Body of pancreas (tissue), 4 donors: ENCODE measurements around the gene AKAP7. TPM values are rescaled to one million over a fixed set of nuclear protein-coding genes. Genes with fewer than 3 reads are reported as not detected.
"Not testable (repeated sequence)": the region's sequence is repeated elsewhere in the genome, so short reads cannot be mapped to it uniquely, and the experiment has no call there.

Source experiments
- ATAC-seq: fragments of 150-250 bp; one replicate; pipeline ENCODE4 v1.9.1; 2016
- DNase-seq, 4 donors: peaks; one replicate each; pipeline ENCODE4 v3.0.0-alpha.2; 2019
- H3K27ac ChIP-seq, 4 donors: fragments of 200-600 bp; sonication (generic); 1 replicate in 3 of 4; 2 replicates in 1 of 4; pipeline versions ENCODE4 v1.5.1 to v1.6.1; 2016 to 2019; ENCODE audit warnings: mild to moderate bottlenecking in 1 of 4, mixed read lengths in 1 of 4, moderate library complexity in 1 of 4
- H3K27me3 ChIP-seq, 2 donors: fragments of 200-600 bp; sonication (generic); one replicate each; pipeline ENCODE4 v1.6.0; 2016; ENCODE audit warnings: mild to moderate bottlenecking in 1 of 2
- H3K36me3 ChIP-seq, 2 donors: fragments of 200-600 bp; sonication (generic); replicated peaks in 1 of 2; 2 replicates each; pipeline ENCODE4 v1.5.1; 2016; ENCODE audit warnings: low read depth in 2 of 2; ENCODE audit not compliant: insufficient read depth in 1 of 2
- H3K4me1 ChIP-seq: fragments of 200-600 bp; sonication (generic); one replicate; pipeline ENCODE4 v1.6.0; 2016
- H3K4me3 ChIP-seq, 2 donors: fragments of 200-600 bp; sonication (generic); 1 replicate in 1 of 2; 2 replicates in 1 of 2; pipeline ENCODE4 v1.5.1; 2016 to 2019
- H3K9me3 ChIP-seq, 3 donors: fragments of 200-600 bp; sonication (generic); 1 replicate in 2 of 3; 2 replicates in 1 of 3; pipeline ENCODE4 v1.5.1; 2016
- POLR2A ChIP-seq, 3 donors: fragments of 450-650 bp; IDR thresholded peaks; one replicate each; pipeline ENCODE4 v1.6.1; 2016; ENCODE audit warnings: antibody characterized with exemption in 3 of 3, mild to moderate bottlenecking in 2 of 3
- WGBS, 2 donors: methylation state at CpG; one replicate each; pipeline ENCODE4 v1.1.5; 2017; 5-methylcytosine and 5-hydroxymethylcytosine counted together
- intact Hi-C: fragments of 100-400 bp; cut with DNase I; formaldehyde crosslinking; loops from one replicate; pipeline ENCODE4 v1.15.1; 2023
- total RNA-seq, 2 donors: library from RNA; depleted of rRNA; stranded (reverse); fragments of >200 nt; gene quantifications; one replicate each; pipeline ENCODE4 v1.1.0, GENCODE V29; 2016
- TF ChIP-seq, protein P1 (sequence below), 7 experiments: fragments of 450-650 bp in 4 of 7; fragments of 200-600 bp in 3 of 7; sonication (generic) in 3 of 7; IDR thresholded peaks; one replicate each; pipeline ENCODE4 v1.5.1; 2016 to 2019; ENCODE audit warnings: antibody characterized with exemption in 7 of 7

Gene AKAP7
- total RNA-seq, result 10 to 100 TPM; 57.6 to 66.9 TPM

DNA sequence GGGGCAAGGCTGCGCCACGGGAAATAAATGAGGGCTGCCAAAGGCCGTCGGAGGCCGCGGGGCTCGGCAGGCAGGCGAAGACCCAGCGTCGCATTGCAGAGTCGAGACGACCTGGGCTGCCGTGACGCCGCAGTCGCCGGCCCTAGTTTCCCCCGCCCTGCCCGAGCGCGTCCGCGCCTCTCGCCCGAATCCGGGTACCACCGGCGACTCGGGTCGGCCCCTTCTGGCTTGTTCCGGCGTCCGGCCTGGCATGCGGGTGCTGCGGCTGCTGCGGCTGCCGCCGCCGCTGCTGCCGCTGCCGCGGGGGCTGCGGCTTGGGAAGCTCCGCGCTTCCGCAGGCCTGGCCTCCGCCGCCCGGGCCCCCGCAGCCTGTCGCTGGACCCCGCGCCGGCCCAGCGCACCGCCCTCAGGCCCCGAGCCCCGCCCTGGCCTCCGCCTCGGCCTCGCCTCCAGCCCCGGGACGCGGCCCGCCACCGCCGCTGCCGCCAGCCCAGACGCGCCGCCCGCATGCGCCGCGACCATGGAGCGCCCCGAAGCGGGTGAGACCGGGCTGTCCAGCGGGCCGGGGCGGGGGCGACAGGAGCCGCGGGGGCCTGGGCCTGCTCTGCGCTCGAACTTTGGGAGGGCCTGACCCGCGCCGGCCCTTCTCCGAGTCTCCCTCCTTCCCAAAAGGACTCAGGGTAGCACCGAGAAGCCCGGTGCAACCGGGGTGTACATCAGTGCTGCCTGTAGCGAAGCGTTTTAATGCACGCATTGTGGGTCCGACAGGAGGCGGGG is at the start of gene AKAP7:
Gene AKAP7, plus strand, starts transcription at position 224 of the 777 bp plus-strand sequence. Its CDS starts 297 bp downstream, at position 521.
- peak; percentile 71 to 82 (median 76) for DNase-seq
- intact Hi-C loops, result no loop called here
- Histone ChIP-seq H3K36me3 (no peaks in the 10 kb centered on the region), H3K9me3 (no peaks in the 10 kb centered on the region), H3K27ac (peak within 1 kb of the TSS; percentile 75 to 89 (median 84)), H3K27me3 (no peaks in the 10 kb centered on the region), H3K4me1 (peaks cover 7% of the 10 kb centered on the region), H3K4me3 (peak within 1 kb of the TSS; percentile 50 to 55)
- peak; percentile 87 for ATAC-seq
- TF ChIP-seq POLR2A (IDR thresholded peaks at IDR 0.05), result peak; percentile 45 to 65 (median 64)
- TF ChIP-seq, protein P1, sequence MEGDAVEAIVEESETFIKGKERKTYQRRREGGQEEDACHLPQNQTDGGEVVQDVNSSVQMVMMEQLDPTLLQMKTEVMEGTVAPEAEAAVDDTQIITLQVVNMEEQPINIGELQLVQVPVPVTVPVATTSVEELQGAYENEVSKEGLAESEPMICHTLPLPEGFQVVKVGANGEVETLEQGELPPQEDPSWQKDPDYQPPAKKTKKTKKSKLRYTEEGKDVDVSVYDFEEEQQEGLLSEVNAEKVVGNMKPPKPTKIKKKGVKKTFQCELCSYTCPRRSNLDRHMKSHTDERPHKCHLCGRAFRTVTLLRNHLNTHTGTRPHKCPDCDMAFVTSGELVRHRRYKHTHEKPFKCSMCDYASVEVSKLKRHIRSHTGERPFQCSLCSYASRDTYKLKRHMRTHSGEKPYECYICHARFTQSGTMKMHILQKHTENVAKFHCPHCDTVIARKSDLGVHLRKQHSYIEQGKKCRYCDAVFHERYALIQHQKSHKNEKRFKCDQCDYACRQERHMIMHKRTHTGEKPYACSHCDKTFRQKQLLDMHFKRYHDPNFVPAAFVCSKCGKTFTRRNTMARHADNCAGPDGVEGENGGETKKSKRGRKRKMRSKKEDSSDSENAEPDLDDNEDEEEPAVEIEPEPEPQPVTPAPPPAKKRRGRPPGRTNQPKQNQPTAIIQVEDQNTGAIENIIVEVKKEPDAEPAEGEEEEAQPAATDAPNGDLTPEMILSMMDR (IDR thresholded peaks at IDR 0.05), result no peak
- WGBS, 2 donors, result 0% methylated on average over 28 to 98 of the region's 99 CpGs

DNA sequence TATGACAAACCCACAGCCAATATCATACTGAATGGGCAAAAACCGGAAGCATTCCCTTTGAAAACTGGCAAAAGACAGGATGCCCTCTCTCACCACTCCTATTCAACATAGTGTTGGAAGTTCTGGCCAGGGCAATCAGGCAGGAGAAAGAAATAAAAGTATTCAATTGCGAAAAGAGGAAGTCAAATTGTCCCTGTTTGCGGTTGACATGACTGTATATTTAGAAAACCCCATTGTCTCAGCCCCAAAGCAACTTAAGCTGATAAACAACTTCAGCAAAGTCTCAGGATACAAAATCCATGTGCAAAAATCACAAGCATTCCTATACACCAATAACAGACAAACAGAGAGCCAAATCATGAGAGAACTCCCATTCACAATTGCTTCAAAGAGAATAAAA is 44.9 kb upstream of the AKAP7 start:
- ATAC-seq, H3K27ac ChIP-seq, H3K27me3 ChIP-seq, DNase-seq, H3K4me1 ChIP-seq, H3K9me3 ChIP-seq, intact Hi-C loops, H3K4me3 ChIP-seq, H3K36me3 ChIP-seq: not testable (repeated sequence)
- WGBS, 2 donors, result 67 to 88% methylated on average over 3 of the region's 3 CpGs

DNA sequence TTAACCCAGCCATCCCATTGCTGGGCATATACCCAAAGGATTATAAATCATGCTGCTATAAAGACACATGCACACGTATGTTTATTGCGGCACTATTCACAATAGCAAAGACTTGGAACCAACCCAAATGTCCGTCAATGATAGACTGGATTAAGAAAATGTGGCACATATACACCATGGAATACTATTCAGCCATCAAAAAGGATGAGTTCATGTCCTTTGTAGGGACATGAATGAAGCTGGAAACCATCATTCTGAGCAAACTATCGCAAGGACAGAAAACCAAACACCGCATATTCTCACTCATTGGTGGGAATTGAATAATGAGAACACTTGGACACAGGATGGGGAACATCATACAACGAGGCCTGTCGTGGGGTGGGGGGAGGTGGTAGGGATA is 43.3 kb upstream of the AKAP7 start:
- H3K4me1 ChIP-seq, intact Hi-C loops, H3K27ac ChIP-seq, DNase-seq, H3K27me3 ChIP-seq, H3K9me3 ChIP-seq, H3K36me3 ChIP-seq, ATAC-seq, H3K4me3 ChIP-seq: not testable (repeated sequence)
- WGBS, 2 donors, result 82 to 91% methylated on average over 7 of the region's 7 CpGs

DNA sequence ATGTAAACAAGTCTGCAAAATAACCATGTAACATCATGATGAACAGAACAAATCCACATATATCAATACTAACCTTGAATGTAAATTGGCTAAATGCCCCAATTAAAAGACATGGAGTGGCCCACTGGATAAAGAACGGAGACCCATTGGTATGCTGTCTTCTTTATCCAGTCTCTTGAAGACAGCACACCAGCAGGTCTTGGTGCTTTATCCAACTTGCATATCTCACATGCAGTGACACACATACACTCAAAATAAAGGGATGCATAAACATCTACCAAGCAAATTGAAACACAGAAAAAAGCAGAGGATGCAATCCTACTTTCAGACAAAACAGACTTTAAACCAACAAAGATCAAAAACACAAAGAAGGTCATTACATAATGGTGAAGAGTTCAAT is 41.9 kb upstream of the AKAP7 start:
- no peak for DNase-seq
- Histone ChIP-seq H3K27ac (no peak overlapping the region), H3K9me3 (no peaks in the 10 kb centered on the region), H3K4me3 (no peak overlapping the region), H3K4me1 (no peaks in the 10 kb centered on the region), H3K27me3 (no peaks in the 10 kb centered on the region), H3K36me3 (no peaks in the 10 kb centered on the region)
- no peak for ATAC-seq
- WGBS, 2 donors, result 90 to 94% methylated on average over 1 of the region's 1 CpG
- TF ChIP-seq, protein P1 (IDR thresholded peaks at IDR 0.05), result no peak
- no peak for TF ChIP-seq POLR2A (IDR thresholded peaks at IDR 0.05)
- intact Hi-C loops, result no loop called here

DNA sequence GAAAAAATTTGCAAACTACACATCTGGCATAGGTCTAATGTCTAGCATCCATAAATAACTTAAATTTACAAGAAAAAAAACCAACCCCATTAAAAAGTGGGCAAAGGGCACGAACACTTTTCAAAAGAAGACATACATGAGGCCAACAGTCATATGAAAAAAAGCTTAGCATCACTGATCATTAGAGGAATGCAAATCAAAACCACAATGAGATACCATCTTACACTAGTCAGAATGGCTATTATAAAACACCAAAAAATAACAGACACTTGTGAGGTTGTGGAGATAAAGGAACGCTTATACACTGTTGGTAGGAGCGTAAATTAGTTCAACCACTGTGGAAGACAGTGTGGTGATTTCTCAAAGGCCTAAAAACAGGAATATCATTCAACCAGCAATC is 38.5 kb upstream of the AKAP7 start:
- Histone ChIP-seq H3K27me3 (no peaks in the 10 kb centered on the region), H3K27ac (no peak overlapping the region), H3K4me3 (no peak overlapping the region), H3K9me3 (no peaks in the 10 kb centered on the region), H3K36me3 (no peaks in the 10 kb centered on the region), H3K4me1 (no peaks in the 10 kb centered on the region)
- TF ChIP-seq, protein P1 (IDR thresholded peaks at IDR 0.05), result no peak
- TF ChIP-seq POLR2A (IDR thresholded peaks at IDR 0.05), result no peak
- no peak for ATAC-seq
- intact Hi-C loops, result no loop called here
- WGBS, 2 donors, result 80 to 81% methylated on average over 3 of the region's 3 CpGs
- DNase-seq, result no peak
